HG02763 (cell line): Measurements from ENCODE around the gene ANKRD33B.
"Not testable (repeated sequence)": the region's sequence is repeated elsewhere in the genome, so short reads cannot be mapped to it uniquely, and the experiment has no call there.

Experiments used
- ATAC-seq: cut with Tn5 transposase; IDR thresholded peaks from one replicate; pipeline ENCODE4 v1.9.1; 2021; ENCODE audit warnings: mild to moderate bottlenecking, moderate library complexity; ENCODE audit not compliant: unreplicated experiment

ANKRD33B gene

GRCh38 chr5:10536931-10537579 is 26.8 kb upstream of the ANKRD33B start:
- peak; percentile 35 for ATAC-seq

GRCh38 chr5:10537624-10538023 is 26.2 kb upstream of the ANKRD33B start:
- no peak for ATAC-seq

GRCh38 chr5:10538103-10538788 is 25.6 kb upstream of the ANKRD33B start:
- no peak for ATAC-seq

GRCh38 chr5:10538789-10539686 is 24.8 kb upstream of the ANKRD33B start:
- ATAC-seq = no peak

GRCh38 chr5:10539687-10539998 is 24.2 kb upstream of the ANKRD33B start:
- no peak for ATAC-seq

- ATAC-seq = no peak
These were observed 23.8 kb upstream of the ANKRD33B start for GRCh38 chr5:10540036-10540544.

GRCh38 chr5:10540951-10541646 is 22.8 kb upstream of the ANKRD33B start:
- no peak for ATAC-seq

- ATAC-seq = no peak
These were observed 21.8 kb upstream of the ANKRD33B start for GRCh38 chr5:10542055-10542550.

GRCh38 chr5:10543585-10544040 is 20.3 kb upstream of the ANKRD33B start:
- no peak for ATAC-seq

- no peak for ATAC-seq
These were observed 18.8 kb upstream of the ANKRD33B start for GRCh38 chr5:10545084-10545483.

- no peak for ATAC-seq
These were observed 17.7 kb upstream of the ANKRD33B start for GRCh38 chr5:10546186-10546585.

GRCh38 chr5:10548418-10549122 is 15.3 kb upstream of the ANKRD33B start:
- ATAC-seq = no peak

GRCh38 chr5:10549123-10549514 is 14.8 kb upstream of the ANKRD33B start:
- ATAC-seq = not testable (repeated sequence)

- no peak for ATAC-seq
These were observed 13.5 kb upstream of the ANKRD33B start for GRCh38 chr5:10550222-10550995.

GRCh38 chr5:10551782-10552138 is 12.1 kb upstream of the ANKRD33B start:
- ATAC-seq = no peak

- ATAC-seq = no peak
These were observed 11.4 kb upstream of the ANKRD33B start for GRCh38 chr5:10552183-10553143.

GRCh38 chr5:10553476-10553875 is 10.4 kb upstream of the ANKRD33B start:
- ATAC-seq = no peak

GRCh38 chr5:10555277-10555684 is 8.6 kb upstream of the ANKRD33B start:
- ATAC-seq = no peak
